ENCODE results near the gene CAMSAP2. TPM values are rescaled to one million over a fixed set of nuclear protein-coding genes. Genes with fewer than 3 reads are reported as not detected.

CAMSAP2 gene
- total RNA-seq, 6 experiments from 2014 or later = 30.2 to 35.6 (median 33.3) TPM

DNA sequence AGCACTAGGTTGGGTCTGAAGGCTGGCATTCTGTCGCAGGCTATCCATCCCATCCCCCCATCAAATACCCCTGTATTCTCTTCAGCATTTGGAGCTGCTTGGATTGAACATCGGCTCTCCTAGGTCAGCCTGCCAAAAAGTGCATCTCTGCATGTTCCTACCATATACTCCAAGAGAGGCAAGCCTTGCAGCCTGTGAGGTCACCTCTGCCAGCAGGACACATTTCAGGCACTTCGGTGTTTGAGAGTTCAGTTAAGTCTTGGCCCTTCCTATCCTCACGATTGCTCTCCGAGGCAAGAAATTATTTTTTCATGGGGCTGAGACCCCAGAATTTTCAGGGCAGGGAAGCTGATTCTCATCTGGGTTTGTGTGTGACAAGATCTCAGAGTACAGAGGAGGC lies 136.7 kb downstream of the CAMSAP2 start:
- TF ChIP-seq CTCF (IDR thresholded peaks at IDR 0.05) = no peak
- Mint-ChIP-seq H3K27ac (no peak overlapping the region), H3K4me1 (ENCODE audit: low read depth) (no peaks in the 10 kb centered on the region), H3K9me3 (no peaks in the 10 kb centered on the region), H3K36me3 (ENCODE audit: low read depth) (no peaks in the 10 kb centered on the region), H3K4me3 (no peak overlapping the region), H3K27me3 (ENCODE audit: insufficient read depth) (peaks cover 65% of the 10 kb centered on the region)
- no peak for DNase-seq

DNA sequence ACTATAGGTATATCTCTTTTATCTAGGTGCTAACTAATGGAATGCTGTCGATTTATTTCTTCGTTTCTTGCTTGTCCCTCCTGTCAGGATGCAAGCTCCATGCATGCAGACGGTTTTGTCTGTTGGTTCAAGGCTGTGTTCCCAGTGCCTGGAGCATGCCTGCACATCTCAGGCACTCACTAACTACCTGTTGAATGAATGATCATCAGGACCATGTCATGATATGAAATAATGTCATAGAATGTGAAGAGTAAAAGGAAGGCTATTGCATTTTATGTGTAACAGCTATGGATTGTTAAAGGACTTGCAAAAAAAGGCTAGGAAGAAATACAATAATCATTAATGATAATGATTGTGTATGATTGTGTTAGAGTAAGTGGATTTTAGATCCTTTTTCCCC lies 138.3 kb downstream of the CAMSAP2 start:
- DNase-seq = no peak
- Mint-ChIP-seq H3K27ac (no peak overlapping the region), H3K4me3 (no peak overlapping the region), H3K4me1 (ENCODE audit: low read depth) (no peaks in the 10 kb centered on the region), H3K9me3 (no peaks in the 10 kb centered on the region), H3K36me3 (ENCODE audit: low read depth) (no peaks in the 10 kb centered on the region), H3K27me3 (ENCODE audit: insufficient read depth) (peaks cover 57% of the 10 kb centered on the region)
- no peak for TF ChIP-seq CTCF (IDR thresholded peaks at IDR 0.05)

DNA sequence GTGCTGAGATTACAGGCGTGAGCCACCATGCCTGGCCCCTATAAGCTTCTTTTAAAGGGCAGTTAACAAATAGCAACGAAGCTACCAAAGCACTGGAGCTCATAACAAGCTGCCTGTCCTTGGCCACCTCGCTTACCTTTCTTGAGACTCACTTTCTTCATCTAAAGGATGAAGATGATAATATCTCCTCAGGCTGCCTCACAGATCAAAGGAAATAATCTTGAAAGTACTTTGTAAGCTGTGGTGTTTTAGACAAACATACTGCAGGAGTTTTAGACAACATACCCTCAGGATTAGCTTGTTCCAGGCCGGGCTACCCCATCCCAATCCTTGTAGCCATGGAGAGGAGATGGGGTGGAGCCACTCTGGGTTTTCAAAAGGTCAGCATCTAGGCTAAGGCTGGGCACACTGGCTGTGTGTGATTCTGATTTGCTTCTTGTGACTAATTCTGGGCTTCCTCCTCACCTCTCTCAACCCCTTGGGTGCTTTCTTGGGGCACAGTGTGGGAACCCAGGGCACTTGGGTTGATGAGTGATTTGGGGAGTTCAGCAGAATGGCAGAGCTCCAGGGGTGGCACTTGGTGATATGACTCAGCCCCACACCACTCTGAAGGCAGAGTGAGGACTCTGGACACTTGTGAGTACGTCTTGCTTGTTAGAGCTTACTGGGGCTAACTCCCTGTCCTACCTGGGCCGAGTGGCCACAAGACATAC lies 139.3 kb downstream of the CAMSAP2 start:
- Mint-ChIP-seq H3K36me3 (ENCODE audit: low read depth) (no peaks in the 10 kb centered on the region), H3K27ac (no peak overlapping the region), H3K9me3 (no peaks in the 10 kb centered on the region), H3K27me3 (ENCODE audit: insufficient read depth) (peaks cover 53% of the 10 kb centered on the region), H3K4me1 (ENCODE audit: low read depth) (no peaks in the 10 kb centered on the region), H3K4me3 (no peak overlapping the region)
- no peak for TF ChIP-seq CTCF (IDR thresholded peaks at IDR 0.05)
- no peak for DNase-seq

DNA sequence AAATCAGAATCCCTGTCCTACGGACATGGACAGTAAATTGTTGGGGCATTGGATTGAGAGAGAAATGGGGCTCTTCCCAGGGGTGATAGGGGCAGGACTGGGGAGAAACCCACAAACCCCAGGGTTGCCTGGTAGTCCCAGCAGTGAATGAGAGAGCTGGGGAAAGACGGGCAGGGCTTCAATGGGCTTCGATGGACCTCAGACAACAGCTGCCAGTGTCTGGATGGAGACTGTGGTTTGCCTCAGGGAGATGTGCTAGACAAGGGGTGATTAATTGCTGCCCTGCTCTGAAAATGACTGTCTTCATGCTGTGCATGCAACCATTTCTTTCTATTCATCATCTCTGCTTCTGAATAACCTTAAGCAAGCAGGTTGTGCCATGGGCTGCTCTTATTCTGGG lies 141.5 kb downstream of the CAMSAP2 start:
- Mint-ChIP-seq H3K4me1 (ENCODE audit: low read depth) (no peaks in the 10 kb centered on the region), H3K4me3 (no peak overlapping the region), H3K27me3 (ENCODE audit: insufficient read depth) (peaks cover 47% of the 10 kb centered on the region), H3K27ac (no peak overlapping the region), H3K36me3 (ENCODE audit: low read depth) (no peaks in the 10 kb centered on the region), H3K9me3 (no peaks in the 10 kb centered on the region)
- TF ChIP-seq CTCF (IDR thresholded peaks at IDR 0.05) = no peak
- DNase-seq = no peak

DNA sequence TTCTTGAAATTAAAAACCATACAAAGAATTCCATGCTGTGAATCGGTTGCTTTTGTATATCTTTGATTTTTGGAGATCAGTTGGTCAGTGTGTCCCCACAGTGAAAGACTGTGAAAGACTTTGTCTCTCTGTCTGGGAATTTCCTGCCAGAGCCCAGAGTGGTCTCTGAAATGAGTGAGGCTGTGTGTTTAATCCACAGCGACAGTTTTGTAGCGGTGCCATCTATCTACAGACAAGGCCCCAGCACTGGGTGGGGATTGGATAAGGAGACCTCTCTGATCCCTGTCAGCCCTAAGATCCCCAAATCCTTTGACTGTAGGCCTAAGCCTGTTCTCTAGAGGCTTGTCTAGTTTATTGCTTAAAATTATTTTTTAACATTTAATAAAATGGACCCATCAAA lies 144.4 kb downstream of the CAMSAP2 start:
- Mint-ChIP-seq H3K36me3 (ENCODE audit: low read depth) (no peaks in the 10 kb centered on the region), H3K27me3 (ENCODE audit: insufficient read depth) (peaks cover 31% of the 10 kb centered on the region), H3K27ac (no peak overlapping the region), H3K4me1 (ENCODE audit: low read depth) (no peaks in the 10 kb centered on the region), H3K9me3 (no peaks in the 10 kb centered on the region), H3K4me3 (no peak overlapping the region)
- no peak for DNase-seq
- no peak for TF ChIP-seq CTCF (IDR thresholded peaks at IDR 0.05)

Measured in HFFc6 (cell line).